IMR-90 (cell line): ENCODE measurements around the gene KATNBL1. TPM values are rescaled to one million over a fixed set of nuclear protein-coding genes. Genes with fewer than 3 reads are reported as not detected.

Source experiments
- ATAC-seq: fragments of 200-7000 bp; cut with Tn5 transposase; 2 replicates; pipeline ENCODE4 v1.9.1; 2020; ENCODE audit warnings: low read depth, mild to moderate bottlenecking, moderate library complexity
- BruUV-seq: library from RNA; stranded (reverse); fragments of 400-500 nt; replicated peaks from 2 replicates; lab custom pipeline; 2021; lab: Mats Ljungman, UMichigan
- CTCF ChIA-PET: fragments of 300-600 bp; formaldehyde crosslinking; extraction: SDS; loops from one replicate; lab custom pipeline; 2021; ENCODE audit warnings: antibody characterized with exemption; lab: Yijun Ruan, JAX
- POLR2A ChIA-PET: fragments of 300-600 bp; sonication (Branson Sonifier 250); formaldehyde crosslinking; loops from one replicate; lab custom pipeline; 2022; ENCODE audit warnings: antibody characterized with exemption; ENCODE audit not compliant: unreplicated experiment; lab: Charles Lee
- DNase-seq: peaks from one replicate; pipeline ENCODE4 v3.0.0; 2013
- H2AFZ ChIP-seq: replicated peaks from 2 replicates; pipeline ENCODE3; 2013; ENCODE audit warnings: low read length, mild to moderate bottlenecking; ENCODE audit not compliant: poor library complexity
- H2AK5ac ChIP-seq: 2 replicates; pipeline ENCODE4 v1.6.1; 2013; ENCODE audit warnings: low read depth, low read length, inconsistent platforms
- H2AK9ac ChIP-seq: replicated peaks from 2 replicates; pipeline ENCODE3; 2013; ENCODE audit warnings: mild to moderate bottlenecking, low read depth, low read length, moderate library complexity; ENCODE audit not compliant: poor library complexity
- H2BK120ac ChIP-seq: 2 replicates; pipeline ENCODE4 v1.6.1; 2013; ENCODE audit warnings: low read depth, low read length, inconsistent platforms
- H2BK15ac ChIP-seq: 3 replicates; pipeline ENCODE4 v1.6.1; 2013; ENCODE audit warnings: low read depth, low read length, inconsistent platforms
- H2BK20ac ChIP-seq: 2 replicates; pipeline ENCODE4 v1.6.1; 2013; ENCODE audit warnings: low read depth, mild to moderate bottlenecking, inconsistent platforms, low read length, moderate library complexity
- H2BK5ac ChIP-seq: 2 replicates; pipeline ENCODE4 v1.6.1; 2013; ENCODE audit warnings: mild to moderate bottlenecking, low read depth, low read length, inconsistent platforms; ENCODE audit not compliant: poor library complexity, severe bottlenecking
- H3K14ac ChIP-seq: replicated peaks from 2 replicates; pipeline ENCODE4 v1.6.1; 2013; ENCODE audit warnings: low read depth, low read length, inconsistent platforms
- H3K18ac ChIP-seq: 2 replicates; pipeline ENCODE4 v1.6.1; 2013; ENCODE audit warnings: low read depth, low read length, control low read depth
- H3K23ac ChIP-seq: 2 replicates; pipeline ENCODE4 v1.6.1; 2013; ENCODE audit warnings: low read depth, low read length, inconsistent platforms
- H3K27ac ChIP-seq: 2 replicates; pipeline ENCODE4 v1.5.1; 2013; ENCODE audit warnings: mild to moderate bottlenecking, control low read depth, low read length; ENCODE audit not compliant: insufficient read depth
- H3K27me3 ChIP-seq: 2 replicates; pipeline ENCODE4 v1.6.1; 2013; ENCODE audit warnings: low read length; ENCODE audit not compliant: control insufficient read depth, insufficient read depth
- H3K36me3 ChIP-seq: 2 replicates; pipeline ENCODE4 v1.6.1; 2013; ENCODE audit warnings: low read length, mixed read lengths; ENCODE audit not compliant: control insufficient read depth, insufficient read depth
- H3K4ac ChIP-seq: 2 replicates; pipeline ENCODE4 v1.6.1; 2013; ENCODE audit warnings: low read depth, low read length, inconsistent platforms
- H3K4me1 ChIP-seq: 2 replicates; pipeline ENCODE4 v1.6.1; 2013; ENCODE audit warnings: low read length, mixed read lengths; ENCODE audit not compliant: control insufficient read depth, insufficient read depth
- H3K4me2 ChIP-seq: 2 replicates; pipeline ENCODE4 v1.6.1; 2013; ENCODE audit warnings: low read depth, mild to moderate bottlenecking, control low read depth, low read length, moderate library complexity
- H3K4me3 ChIP-seq: 2 replicates; pipeline ENCODE4 v1.5.1; 2013; ENCODE audit warnings: low read depth, mild to moderate bottlenecking, control low read depth, low read length, moderate library complexity; ENCODE audit not compliant: insufficient read depth
- H3K56ac ChIP-seq: 2 replicates; pipeline ENCODE4 v1.6.1; 2013; ENCODE audit warnings: low read length, inconsistent platforms; ENCODE audit not compliant: insufficient read depth; ENCODE audit errors: extremely low read depth
- H3K79me1 ChIP-seq, 2 experiments: 2 replicates each; pipeline ENCODE4 v1.6.1; 2013; ENCODE audit warnings: low read length in 2 of 2, inconsistent platforms in 1 of 2, low read depth in 1 of 2
- H3K9ac ChIP-seq: 2 replicates; pipeline ENCODE4 v1.6.1; 2013; ENCODE audit warnings: low read depth, low read length, control low read depth
- H3K9me1 ChIP-seq: 2 replicates; pipeline ENCODE4 v1.6.1; 2013; ENCODE audit warnings: low read length, inconsistent platforms; ENCODE audit not compliant: insufficient read depth
- H3K9me3 ChIP-seq: 2 replicates; pipeline ENCODE4 v1.6.1; 2013; ENCODE audit warnings: low read length; ENCODE audit not compliant: control insufficient read depth, insufficient read depth
- H4K20me1 ChIP-seq: 2 replicates; pipeline ENCODE4 v1.6.1; 2013; ENCODE audit warnings: low read length, inconsistent platforms; ENCODE audit not compliant: insufficient read depth
- H4K5ac ChIP-seq: 2 replicates; pipeline ENCODE4 v1.6.1; 2013; ENCODE audit warnings: mild to moderate bottlenecking, low read depth, low read length, control low read depth
- H4K8ac ChIP-seq, 2 experiments: 2 replicates each; pipeline ENCODE4 v1.6.1; 2013; ENCODE audit warnings: low read depth in 2 of 2, low read length in 2 of 2, control low read depth in 1 of 2, inconsistent platforms in 1 of 2
- H4K91ac ChIP-seq: 2 replicates; pipeline ENCODE4 v1.6.1; 2013; ENCODE audit warnings: low read depth, low read length, inconsistent platforms; ENCODE audit not compliant: insufficient read depth
- FOS ChIP-seq: fragments of 150-350 bp; IDR thresholded peaks from 2 replicates; pipeline ENCODE4 v1.6.1; 2016; ENCODE audit warnings: low read depth, low read length
- MXI1 ChIP-seq: IDR thresholded peaks from 2 replicates; pipeline ENCODE4 v1.6.1; 2012; ENCODE audit warnings: low read depth, mild to moderate bottlenecking, low read length, moderate library complexity, borderline replicate concordance
- WGBS, 2 experiments: methylation state at CpG; one replicate each; pipeline versions ENCODE4 v1.1.5 to v1.1.7; 2013; ENCODE audit warnings: missing lambda C conversion rate in 2 of 2; ENCODE audit not compliant: insufficient read length in 1 of 2; ENCODE audit errors: extremely low coverage in 2 of 2; 5-methylcytosine and 5-hydroxymethylcytosine counted together
- dilution Hi-C: fragments of 300-500 bp; cut with HindIII; formaldehyde crosslinking; loops from one replicate; pipeline ENCODE4 v1.14.3; 2018; ENCODE audit warnings: low sequenced_read_pairs; ENCODE audit not compliant: unreplicated experiment
- in situ Hi-C: fragments of 300-500 bp; cut with MboI; formaldehyde crosslinking; loops from 3 replicates; pipeline ENCODE4 v1.14.3; 2019; ENCODE audit warnings: low sequenced_read_pairs, inconsistent platforms, mixed read lengths
- intact Hi-C: fragments of 100-400 bp; cut with micrococcal nuclease; formaldehyde crosslinking; loops from 2 replicates; pipeline ENCODE4 v1.10.0; 2022
- polyA plus RNA-seq, 3 experiments: library from polyadenylated mRNA; depleted of rRNA; stranded (reverse); fragments of >200 nt; gene quantifications; 2 replicates each; pipeline ENCODE4 v1.2.3, GENCODE V29; 2012; ENCODE audit warnings: low replicate concordance in 1 of 3
- total RNA-seq: library from RNA; depleted of rRNA; stranded (reverse); fragments of >200 nt; gene quantifications from 2 replicates; pipeline ENCODE4 v1.2.3, GENCODE V29; 2012

Gene KATNBL1
- total and polyA plus RNA-seq, 2 of the 4 experiments (the other 2 are of a cell fraction): 17.1 to 24.0 TPM

GRCh38 chr15:34206011-34206410 lies 3.9 kb downstream of the KATNBL1 start:
- Histone ChIP-seq H3K4me1 (peaks cover 2% of the 10 kb centered on the region), H2BK20ac (no peak overlapping the region), H2BK5ac (no peak overlapping the region), H2BK120ac (no peak overlapping the region), H2AK9ac (no peak overlapping the region), H3K27ac (no peak overlapping the region), H4K20me1 (peaks cover 20% of the 10 kb centered on the region; the same call in 1 of the 2 replicates), H3K4ac (no peak overlapping the region), H3K18ac (no peak overlapping the region), H4K91ac (no peak overlapping the region), H3K36me3 (no peaks in the 10 kb centered on the region), H3K9me1 (peaks cover 9% of the 10 kb centered on the region), H4K5ac (no peak overlapping the region), H4K8ac (no peak overlapping the region), H2BK15ac (no peak overlapping the region), H3K9ac (no peak overlapping the region), H3K79me1 (peaks cover 5 to 44% of the 10 kb centered on the region in 2 experiments; a peak in 2 of 4 replicates), H3K9me3 (no peaks in the 10 kb centered on the region), H3K4me2 (no peak overlapping the region), H3K27me3 (no peaks in the 10 kb centered on the region), H3K56ac (no peak overlapping the region), H3K4me3 (no peak overlapping the region), H3K14ac (no peak overlapping the region), H2AFZ (no peak overlapping the region), H3K23ac (no peak overlapping the region), H2AK5ac (no peak overlapping the region)
- intact Hi-C loops: no loop called here
- dilution Hi-C loops: no loop called here
- CTCF ChIA-PET: no interaction called here
- in situ Hi-C loops: no loop called here
- no TSS peak for BruUV-seq
- TF ChIP-seq MXI1: no peak
- 0 out of 2 replicates have a peak, but pooled peaks have one; percentile 25 for TF ChIP-seq FOS
- ATAC-seq (no peak), DNase-seq (peak; percentile 66)
- POLR2A ChIA-PET: no interaction called here
- WGBS, 2 experiments: no CpG with 5 or more reads among the region's 4 CpGs
